Raji (cell line): ENCODE measurements around the gene ATP6V1F.

Source experiments
- POLR2A ChIP-seq: IDR thresholded peaks from 2 replicates; pipeline ENCODE4 v1.6.1; 2011; ENCODE audit warnings: low read depth, low read length, control low read depth; ENCODE audit not compliant: insufficient read depth

ATP6V1F gene

DNA sequence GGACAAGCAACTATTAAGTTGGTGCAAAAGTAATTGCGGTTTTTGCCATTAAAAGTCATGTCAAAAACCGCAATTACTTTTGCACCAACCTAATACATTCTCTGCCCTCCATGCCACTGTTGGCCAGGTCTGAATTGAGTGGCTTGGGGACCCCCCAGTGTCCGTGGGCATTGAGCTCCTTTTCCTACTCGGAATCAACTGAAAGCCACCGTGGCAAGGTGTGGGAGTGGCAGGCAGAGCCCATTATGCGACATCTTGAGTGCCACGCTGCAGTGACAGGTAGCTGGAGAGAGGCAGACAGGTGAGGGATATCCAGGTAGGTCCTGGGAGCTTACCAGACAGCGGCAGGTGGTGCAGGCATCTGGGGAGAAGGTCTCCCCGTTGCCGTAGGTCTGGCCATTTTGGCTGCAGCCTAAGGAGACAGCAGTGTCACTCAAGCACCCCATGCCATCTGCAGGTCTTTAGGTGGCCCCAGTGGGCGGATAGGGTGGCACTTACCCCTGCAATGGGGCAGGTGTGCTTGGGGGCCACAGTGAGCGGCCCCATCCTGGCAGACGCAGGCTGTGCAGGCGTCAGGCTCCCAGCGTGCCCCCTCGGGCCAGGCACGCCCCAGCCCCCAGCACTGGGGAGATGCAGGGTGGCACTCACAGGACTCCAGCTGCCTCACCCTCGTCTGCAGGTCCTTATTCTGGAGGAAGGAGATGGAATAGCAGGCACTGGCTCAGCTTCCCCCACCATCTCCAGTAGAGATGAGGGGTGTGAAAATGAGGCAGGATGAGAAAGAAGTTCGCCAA, 44.3 kb downstream of the ATP6V1F start:
- no peak for TF ChIP-seq POLR2A

- TF ChIP-seq POLR2A: no peak
Observed at GRCh38 chr7:128908750-128909624, 46.3 kb downstream of the ATP6V1F start.

DNA sequence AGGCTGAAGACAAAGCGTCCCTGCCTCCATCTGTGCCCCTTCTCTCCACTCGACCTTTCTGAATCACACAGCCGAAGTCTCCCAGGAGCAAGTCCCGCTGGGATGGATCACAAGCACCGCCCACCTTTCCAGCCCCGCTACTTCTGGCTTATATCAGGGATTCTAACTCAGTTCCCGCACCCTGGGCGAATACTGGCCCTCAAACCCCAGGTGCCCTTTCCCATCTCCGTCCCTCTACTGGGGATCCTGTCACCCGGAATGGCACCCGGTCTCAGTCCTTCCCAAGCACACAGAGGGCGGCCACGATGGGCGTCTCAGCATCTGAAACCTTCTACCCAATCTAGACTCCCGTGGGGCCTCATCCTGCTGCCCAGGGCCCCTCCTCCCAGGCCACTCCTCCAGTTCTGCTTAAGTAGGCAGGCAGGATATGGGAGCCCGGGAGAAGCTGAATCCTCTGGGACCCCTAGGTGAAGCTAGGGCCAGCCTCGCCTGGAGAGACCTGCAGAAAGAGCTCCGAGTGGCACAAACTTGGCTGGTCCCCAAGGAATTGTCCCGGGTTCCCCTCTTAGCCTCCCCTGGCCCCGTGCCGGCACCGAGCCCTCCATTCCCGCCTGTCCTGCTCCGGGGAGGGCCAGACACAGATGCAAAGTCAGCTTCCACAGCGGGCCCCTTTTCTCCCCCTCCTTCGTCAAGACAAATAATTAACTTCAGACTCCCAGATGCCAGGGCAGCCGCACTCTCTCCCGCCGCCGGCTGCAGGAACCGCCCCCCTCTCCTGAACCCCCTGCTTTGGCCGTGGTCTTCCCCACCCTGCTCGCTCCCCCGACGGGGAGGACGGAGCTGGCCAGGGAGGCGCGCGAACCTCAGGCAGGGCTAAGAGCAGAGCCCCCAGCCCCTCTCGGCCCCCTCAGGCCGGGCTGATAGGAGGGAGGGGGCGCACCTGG, 47.2 kb downstream of the ATP6V1F start:
- TF ChIP-seq POLR2A: no peak

DNA sequence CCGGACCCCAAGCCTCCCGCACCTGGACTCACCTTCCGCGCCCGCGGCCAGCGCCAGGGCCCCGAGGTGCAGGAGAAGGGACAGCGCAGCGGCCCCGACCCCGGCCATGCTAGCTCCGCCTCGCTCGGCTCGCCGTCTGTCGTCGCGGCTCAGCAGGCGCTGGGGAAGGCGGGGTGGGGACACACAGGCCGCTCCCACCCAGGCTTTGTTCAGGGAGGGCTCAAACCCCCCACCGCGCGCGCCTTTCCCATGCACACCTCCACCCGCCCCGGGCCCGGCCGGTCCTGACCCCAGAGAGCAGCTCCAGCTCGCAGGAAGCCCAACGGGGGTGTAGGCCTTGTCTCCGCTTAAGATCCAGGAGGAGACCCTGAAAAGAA, 47.9 kb downstream of the ATP6V1F start, which contains the start of gene KCP:
Gene KCP (minus strand): TSS at position 141 of the 377 bp plus-strand sequence. CDS start 33 bp downstream, at position 108.
- TF ChIP-seq POLR2A: no peak

GRCh38 chr7:128911423-128912031, 48.9 kb downstream of the ATP6V1F start:
- TF ChIP-seq POLR2A: no peak

DNA sequence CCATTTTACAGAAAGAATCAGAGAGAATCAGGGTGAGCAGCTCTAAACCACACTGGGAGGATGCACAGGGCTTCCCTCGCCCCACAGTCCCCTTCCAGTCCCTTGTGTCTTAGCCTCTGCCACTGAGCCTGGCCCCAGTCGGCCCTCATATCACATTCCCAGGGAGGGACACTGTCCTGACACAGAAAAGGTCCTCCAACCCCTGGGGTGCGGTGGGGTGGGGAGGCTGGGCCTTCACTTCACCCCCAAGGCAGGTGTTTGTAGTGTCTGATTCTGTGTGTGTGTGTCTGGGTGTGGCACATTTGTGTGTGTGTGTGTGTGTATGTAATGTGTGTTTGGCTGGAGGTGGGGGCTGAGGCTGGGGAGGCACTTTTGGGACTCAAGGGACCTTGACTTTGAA, 49.6 kb downstream of the ATP6V1F start:
- TF ChIP-seq POLR2A: no peak

DNA sequence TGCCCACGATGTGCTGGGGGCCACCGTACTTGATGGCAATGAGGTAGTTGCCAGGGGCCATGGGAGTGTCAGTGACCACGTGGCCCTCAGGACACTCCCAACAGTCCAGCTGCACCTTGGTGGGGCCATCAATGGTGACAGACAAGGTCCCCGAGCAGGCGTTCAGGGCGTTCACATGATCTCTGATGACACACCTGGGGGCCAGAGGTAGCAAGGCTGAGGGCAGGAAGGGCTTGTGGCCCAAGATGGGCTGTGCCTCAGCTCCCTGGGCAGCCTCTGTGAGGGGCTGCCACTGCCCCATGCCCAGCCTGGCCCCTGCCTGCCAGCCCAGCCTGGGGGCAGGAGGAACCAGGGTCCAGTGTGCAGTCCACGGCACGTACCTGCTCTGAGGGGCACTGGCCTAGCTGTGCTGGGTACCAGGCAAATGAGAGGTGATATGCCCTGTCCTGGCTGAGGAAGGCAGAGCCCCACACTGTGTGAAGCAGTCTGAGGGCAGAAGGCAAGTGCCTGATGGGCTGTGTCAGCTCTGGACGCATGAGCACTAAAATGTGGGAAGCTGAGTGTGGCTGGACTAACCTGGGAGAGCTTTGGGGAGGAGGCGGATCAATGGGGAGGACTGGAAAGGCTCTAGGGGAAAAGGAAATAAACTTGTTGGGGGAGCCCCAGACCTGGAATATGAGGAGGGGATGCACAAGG, 51.4 kb downstream of the ATP6V1F start:
- no peak for TF ChIP-seq POLR2A

DNA sequence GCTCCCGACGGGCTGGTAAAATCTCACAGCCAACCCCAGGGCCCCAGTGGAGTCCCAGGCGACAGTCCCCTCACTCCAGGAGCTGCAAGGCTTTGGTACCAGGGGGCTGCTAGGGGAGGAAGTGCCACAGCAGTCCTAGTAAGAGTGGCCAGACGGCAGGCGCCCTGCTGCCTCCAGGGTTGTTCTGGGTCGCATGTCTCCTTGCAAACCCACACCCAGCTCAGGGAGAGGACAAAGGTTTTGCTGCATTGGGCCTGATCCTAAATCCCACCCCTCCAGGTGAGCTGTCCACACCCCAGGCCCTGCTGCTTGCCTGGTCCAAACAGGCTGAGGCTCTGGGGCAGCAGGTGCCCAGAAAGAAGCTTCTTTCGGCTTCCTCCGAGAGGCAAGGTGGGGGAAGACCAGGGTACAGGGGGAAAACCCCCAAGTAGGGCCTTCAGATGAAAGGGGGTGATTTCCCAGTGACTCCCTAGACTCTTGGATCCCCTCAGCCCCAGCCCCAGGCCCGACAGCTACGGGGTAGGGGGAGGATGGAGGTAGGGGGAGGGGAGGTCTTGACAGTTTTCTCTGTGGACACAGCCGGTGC, 52.0 kb downstream of the ATP6V1F start:
- no peak for TF ChIP-seq POLR2A

- TF ChIP-seq POLR2A: no peak
Observed at GRCh38 chr7:128915271-128915819, 52.7 kb downstream of the ATP6V1F start.
